Gastroesophageal sphincter (tissue), 3 donors: Measurements from ENCODE around the gene ALOX15B.

Experiments used
- CTCF ChIP-seq, 4 experiments: fragments of 200-600 bp in 2 of 4; fragments of 450-650 bp in 2 of 4; sonication (generic) in 1 of 4; IDR thresholded peaks; one replicate each; pipeline ENCODE4 v1.5.1; 2017 to 2019; ENCODE audit warnings: antibody characterized with exemption in 4 of 4, mild to moderate bottlenecking in 2 of 4, moderate library complexity in 2 of 4
- EP300 ChIP-seq: sonication (generic); formaldehyde crosslinking; IDR thresholded peaks from one replicate; pipeline ENCODE4 v1.6.1; 2017; ENCODE audit warnings: antibody characterized with exemption, mild to moderate bottlenecking
- POLR2A ChIP-seq, 2 donors: fragments of 450-650 bp; IDR thresholded peaks; one replicate each; pipeline ENCODE4 v1.6.1; 2017; ENCODE audit warnings: antibody characterized with exemption in 2 of 2, mild to moderate bottlenecking in 2 of 2, moderate library complexity in 1 of 2
- POLR2AphosphoS5 ChIP-seq: sonication (generic); formaldehyde crosslinking; IDR thresholded peaks from one replicate; pipeline ENCODE4 v1.6.1; 2017; ENCODE audit warnings: antibody characterized with exemption

GRCh38 chr17:8069587-8069860, 30.7 kb downstream of the ALOX15B start:
- no peak for TF ChIP-seq CTCF (IDR thresholded peaks at IDR 0.05)
- no peak for TF ChIP-seq POLR2A (IDR thresholded peaks at IDR 0.05)
- TF ChIP-seq POLR2AphosphoS5: no peak
- no peak for TF ChIP-seq EP300
